ENCODE data around the gene TAGLN3.

The TAGLN3 gene

DNA sequence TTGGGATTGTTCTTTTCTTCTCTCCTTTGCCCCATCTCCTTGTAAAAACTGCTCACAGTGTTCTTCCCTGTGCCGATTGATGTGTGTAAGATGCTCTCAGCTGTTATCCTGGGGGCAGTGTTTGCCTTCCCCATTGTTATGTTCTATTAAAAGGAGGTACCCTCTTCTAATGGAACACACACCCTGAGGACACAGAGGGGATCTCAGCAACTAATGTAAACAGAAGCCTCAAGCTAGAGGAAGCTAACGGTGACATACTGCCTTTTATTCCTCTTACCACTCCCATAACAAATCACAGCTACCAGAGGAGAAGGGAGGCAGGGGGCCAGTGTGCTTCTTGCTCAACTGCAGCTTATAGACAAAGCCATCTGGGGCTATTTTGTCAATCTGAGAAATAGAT lies 2.2 kb downstream of the TAGLN3 start:
- Histone ChIP-seq H3F3A (ENCODE audit: insufficient read depth) (no peaks in the 10 kb centered on the region), H3K4me3 (ENCODE audit: insufficient read depth, low read length, poor library complexity, severe bottlenecking) (no peak overlapping the region), H3K79me2 (ENCODE audit: insufficient read depth, low read length) (no peaks in the 10 kb centered on the region), H3K9ac (ENCODE audit: low read length) (no peak overlapping the region), H3K27me3 (ENCODE audit: low read length) (no peaks in the 10 kb centered on the region), H3K4me2 (ENCODE audit: low read depth, low read length, poor library complexity, severe bottlenecking) (no peak overlapping the region), H3K27ac (ENCODE audit: low read depth, low read length) (no peak overlapping the region), H3K9me3 (ENCODE audit: insufficient read depth, low read length) (no peaks in the 10 kb centered on the region), H2AFZ (ENCODE audit: low read depth, low read length, severe bottlenecking) (no peak overlapping the region), H3K36me3 (ENCODE audit: low read length) (no peaks in the 10 kb centered on the region), H4K20me1 (ENCODE audit: low read depth, low read length) (no peaks in the 10 kb centered on the region), H3K9me2 (replicated peaks; ENCODE audit: insufficient read depth, low read length) (no peaks in the 10 kb centered on the region)
- TF ChIP-seq, protein P1, sequence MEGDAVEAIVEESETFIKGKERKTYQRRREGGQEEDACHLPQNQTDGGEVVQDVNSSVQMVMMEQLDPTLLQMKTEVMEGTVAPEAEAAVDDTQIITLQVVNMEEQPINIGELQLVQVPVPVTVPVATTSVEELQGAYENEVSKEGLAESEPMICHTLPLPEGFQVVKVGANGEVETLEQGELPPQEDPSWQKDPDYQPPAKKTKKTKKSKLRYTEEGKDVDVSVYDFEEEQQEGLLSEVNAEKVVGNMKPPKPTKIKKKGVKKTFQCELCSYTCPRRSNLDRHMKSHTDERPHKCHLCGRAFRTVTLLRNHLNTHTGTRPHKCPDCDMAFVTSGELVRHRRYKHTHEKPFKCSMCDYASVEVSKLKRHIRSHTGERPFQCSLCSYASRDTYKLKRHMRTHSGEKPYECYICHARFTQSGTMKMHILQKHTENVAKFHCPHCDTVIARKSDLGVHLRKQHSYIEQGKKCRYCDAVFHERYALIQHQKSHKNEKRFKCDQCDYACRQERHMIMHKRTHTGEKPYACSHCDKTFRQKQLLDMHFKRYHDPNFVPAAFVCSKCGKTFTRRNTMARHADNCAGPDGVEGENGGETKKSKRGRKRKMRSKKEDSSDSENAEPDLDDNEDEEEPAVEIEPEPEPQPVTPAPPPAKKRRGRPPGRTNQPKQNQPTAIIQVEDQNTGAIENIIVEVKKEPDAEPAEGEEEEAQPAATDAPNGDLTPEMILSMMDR (IDR thresholded peaks at IDR 0.05; ENCODE audit: insufficient read depth, low read length, poor library complexity, severe bottlenecking): no peak

DNA sequence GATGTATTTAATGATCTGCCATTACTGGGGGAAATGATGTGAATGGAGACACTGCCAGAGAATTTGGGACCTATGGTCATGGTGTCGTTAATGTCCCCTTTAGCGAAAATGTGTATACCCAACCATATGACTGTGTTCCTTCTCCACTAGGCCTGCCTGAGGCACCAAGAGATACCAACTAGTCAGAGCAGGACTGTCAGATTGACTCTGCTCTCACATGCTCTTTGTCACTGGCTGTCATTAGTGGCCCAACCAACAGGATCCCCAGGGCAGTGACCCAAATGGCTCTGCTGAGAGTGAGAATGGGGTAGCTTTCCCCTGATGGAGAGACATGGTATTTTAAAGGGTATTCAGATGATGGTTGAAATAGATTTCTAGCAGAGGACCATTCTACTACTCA lies 2.8 kb downstream of the TAGLN3 start:
- TF ChIP-seq, protein P1 (IDR thresholded peaks at IDR 0.05; ENCODE audit: insufficient read depth, low read length, poor library complexity, severe bottlenecking): no peak
- no peak for TF ChIP-seq EZH2phosphoT487 (conservative IDR thresholded peaks at IDR 0.05; ENCODE audit: low read length)
- no peak overlapping the region for H3K4me2 ChIP-seq (ENCODE audit: low read depth, low read length, poor library complexity, severe bottlenecking)

DNA sequence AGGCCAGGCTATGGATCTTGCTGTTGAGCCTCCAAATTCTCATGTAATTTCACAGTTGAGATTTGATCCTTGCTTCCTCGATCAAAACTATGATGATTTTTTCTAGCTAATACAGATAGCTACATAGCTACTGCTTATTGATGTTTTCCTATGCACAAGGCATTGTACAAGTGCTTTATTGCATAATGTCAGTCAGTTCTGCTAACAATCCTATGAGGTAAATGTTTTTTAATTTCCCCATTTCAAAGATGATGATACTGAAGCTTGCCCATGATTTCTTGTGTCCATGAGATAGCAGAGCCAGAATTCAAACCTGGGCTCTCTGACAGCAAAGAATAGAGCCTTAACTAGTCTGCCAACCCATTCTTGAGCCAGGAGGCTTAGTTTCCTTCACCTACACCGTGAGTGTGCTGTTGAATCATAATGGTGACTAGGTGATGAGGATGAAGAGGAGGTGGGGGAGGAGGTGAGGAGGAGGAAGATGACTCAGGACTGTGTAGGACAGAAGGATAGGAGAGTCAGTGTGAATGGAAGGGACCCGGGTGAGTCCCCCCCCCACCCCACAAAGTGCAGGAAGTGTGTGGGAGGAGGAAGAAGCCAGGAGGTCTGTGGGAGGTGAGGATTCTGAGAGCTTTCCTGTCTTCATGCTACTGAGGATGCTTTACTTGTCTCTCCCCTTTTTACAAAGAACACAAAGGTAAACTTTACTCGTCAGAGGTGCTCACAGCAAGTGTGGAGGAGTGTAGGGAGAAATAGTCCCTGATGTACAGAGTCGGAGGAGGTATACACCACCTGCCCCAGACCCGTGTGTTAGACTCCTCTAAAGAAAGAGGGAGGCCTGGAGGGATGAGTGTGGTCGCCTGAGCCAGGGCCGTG lies 3.6 kb downstream of the TAGLN3 start:
- H3K36me3 ChIP-seq (ENCODE audit: low read length): no peaks in the 10 kb centered on the region
- no peaks in the 10 kb centered on the region for H4K20me1 ChIP-seq (ENCODE audit: low read depth, low read length)
- no peaks in the 10 kb centered on the region for H3K27me3 ChIP-seq (ENCODE audit: low read length)
- TF ChIP-seq, protein P1 (IDR thresholded peaks at IDR 0.05; ENCODE audit: insufficient read depth, low read length, poor library complexity, severe bottlenecking): no peak
- TF ChIP-seq EZH2phosphoT487 (conservative IDR thresholded peaks at IDR 0.05; ENCODE audit: low read length): no peak
- no peaks in the 10 kb centered on the region for H3K9me2 ChIP-seq (replicated peaks; ENCODE audit: insufficient read depth, low read length)
- no peak overlapping the region for H3K9ac ChIP-seq (ENCODE audit: low read length)
- no peaks in the 10 kb centered on the region for H3K79me2 ChIP-seq (ENCODE audit: insufficient read depth, low read length)
- H3F3A ChIP-seq (ENCODE audit: insufficient read depth): no peaks in the 10 kb centered on the region
- no peak overlapping the region for H3K4me3 ChIP-seq (ENCODE audit: insufficient read depth, low read length, poor library complexity, severe bottlenecking)
- H3K9me3 ChIP-seq (ENCODE audit: insufficient read depth, low read length): no peaks in the 10 kb centered on the region
- no peak overlapping the region for H3K4me2 ChIP-seq (ENCODE audit: low read depth, low read length, poor library complexity, severe bottlenecking)
- H3K27ac ChIP-seq (ENCODE audit: low read depth, low read length): no peak overlapping the region
- H2AFZ ChIP-seq (ENCODE audit: low read depth, low read length, severe bottlenecking): no peak overlapping the region

More for the DNA sequence above, 2.8 kb downstream of the TAGLN3 start:
- no peaks in the 10 kb centered on the region for H4K20me1 ChIP-seq (ENCODE audit: low read depth, low read length)
- no peaks in the 10 kb centered on the region for H3K9me2 ChIP-seq (replicated peaks; ENCODE audit: insufficient read depth, low read length)
- no peak overlapping the region for H3K4me3 ChIP-seq (ENCODE audit: insufficient read depth, low read length, poor library complexity, severe bottlenecking)
- no peaks in the 10 kb centered on the region for H3K27me3 ChIP-seq (ENCODE audit: low read length)
- H2AFZ ChIP-seq (ENCODE audit: low read depth, low read length, severe bottlenecking): no peak overlapping the region
- H3K79me2 ChIP-seq (ENCODE audit: insufficient read depth, low read length): no peaks in the 10 kb centered on the region
- no peak overlapping the region for H3K27ac ChIP-seq (ENCODE audit: low read depth, low read length)
- H3F3A ChIP-seq (ENCODE audit: insufficient read depth): no peaks in the 10 kb centered on the region
- no peak overlapping the region for H3K9ac ChIP-seq (ENCODE audit: low read length)
- H3K36me3 ChIP-seq (ENCODE audit: low read length): no peaks in the 10 kb centered on the region
- no peaks in the 10 kb centered on the region for H3K9me3 ChIP-seq (ENCODE audit: insufficient read depth, low read length)

Data from SU-DHL-6 (cell line).